B cell (primary cell): ENCODE data around the gene CYP2R1. TPM values are rescaled to one million over a fixed set of nuclear protein-coding genes. Genes with fewer than 3 reads are reported as not detected.

Source experiments
- ATAC-seq: fragments of 200-7000 bp; cut with Tn5 transposase; one replicate; pipeline ENCODE4 v1.10.0; 2021; ENCODE audit warnings: low read depth, mild to moderate bottlenecking, moderate number of reproducible peaks, moderate library complexity
- CTCF ChIA-PET: fragments of 350-600 bp; sonication (Branson Sonifier 250); formaldehyde crosslinking; loops from one replicate; lab custom pipeline; 2021; ENCODE audit warnings: antibody characterized with exemption, inconsistent platforms; lab: Charles Lee
- POLR2A ChIA-PET: fragments of 350-600 bp; sonication (Branson Sonifier 250); formaldehyde crosslinking; loops from one replicate; lab custom pipeline; 2021; ENCODE audit warnings: antibody characterized with exemption; lab: Charles Lee
- DNase-seq: peaks from one replicate; pipeline ENCODE4 v3.0.0; 2013
- H2AFZ ChIP-seq: 2 replicates; pipeline ENCODE4 v1.6.1; 2012; ENCODE audit warnings: mild to moderate bottlenecking, low read depth, low read length; ENCODE audit not compliant: insufficient read depth, poor library complexity, severe bottlenecking
- H3K27ac ChIP-seq, 2 donors: 1 replicate in 1 of 2; 2 replicates in 1 of 2; pipeline ENCODE4 v1.5.1; 2012 to 2013; ENCODE audit warnings: low read length in 2 of 2, mild to moderate bottlenecking in 2 of 2, moderate library complexity in 1 of 2
- H3K27me3 ChIP-seq, 4 experiments: fragments of 200-600 bp in 1 of 4; sonication (generic) in 1 of 4; replicated peaks in 1 of 4; 1 replicate in 2 of 4; 2 replicates in 2 of 4; pipeline versions ENCODE4 v1.6.1 to v1.7.0; 2013 to 2016; ENCODE audit warnings: low read length in 3 of 4, mild to moderate bottlenecking in 2 of 4, mixed read lengths in 1 of 4, moderate library complexity in 1 of 4; ENCODE audit not compliant: insufficient read depth in 4 of 4, control insufficient read depth in 3 of 4; ENCODE audit errors: control extremely low read depth in 1 of 4
- H3K36me3 ChIP-seq, 2 experiments: replicated peaks in 1 of 2; 1 replicate in 1 of 2; 2 replicates in 1 of 2; pipeline versions ENCODE4 v1.6.1 to v1.7.1; 2013; ENCODE audit warnings: low read length in 1 of 2; ENCODE audit not compliant: insufficient read depth in 2 of 2, control insufficient read depth in 1 of 2; ENCODE audit errors: control extremely low read depth in 1 of 2, extremely low read depth in 1 of 2
- H3K4me1 ChIP-seq, 2 donors: fragments of 200-600 bp in 1 of 2; sonication (generic) in 1 of 2; 1 replicate in 1 of 2; 2 replicates in 1 of 2; pipeline versions ENCODE4 v1.5.1 to v1.6.1; 2013 to 2017; ENCODE audit warnings: low read length in 2 of 2; ENCODE audit not compliant: control insufficient read depth in 2 of 2, insufficient read depth in 2 of 2
- H3K4me2 ChIP-seq: replicated peaks from 2 replicates; pipeline ENCODE3; 2012; ENCODE audit warnings: mild to moderate bottlenecking, low read depth, low read length; ENCODE audit not compliant: poor library complexity, severe bottlenecking
- H3K4me3 ChIP-seq, 5 experiments: fragments of 200-600 bp in 1 of 5; sonication (generic) in 1 of 5; 1 replicate in 3 of 5; 2 replicates in 2 of 5; pipeline versions ENCODE4 v1.5.1 to v1.7.0; 2011 to 2016; ENCODE audit warnings: low read length in 4 of 5, mild to moderate bottlenecking in 4 of 5, low read depth in 2 of 5, control low read depth in 1 of 5, moderate library complexity in 1 of 5; ENCODE audit not compliant: insufficient read depth in 1 of 5; ENCODE audit errors: control extremely low read depth in 1 of 5, extremely low read depth in 1 of 5
- H3K79me2 ChIP-seq: fragments of 200-600 bp; sonication (generic); one replicate; pipeline ENCODE4 v1.6.0; 2016; ENCODE audit warnings: low read length; ENCODE audit not compliant: control insufficient read depth, insufficient read depth
- H3K9ac ChIP-seq: fragments of 200-600 bp; sonication (generic); 2 replicates; pipeline ENCODE4 v1.6.1; 2017; ENCODE audit warnings: mild to moderate bottlenecking, low read length, moderate library complexity
- H3K9me3 ChIP-seq, 3 donors: one replicate each; pipeline versions ENCODE4 v1.6.1 to v1.7.1; 2013; ENCODE audit warnings: low read length in 2 of 3; ENCODE audit not compliant: control insufficient read depth in 2 of 3, insufficient read depth in 1 of 3; ENCODE audit errors: control extremely low read depth in 1 of 3
- H4K20me1 ChIP-seq: 2 replicates; pipeline ENCODE4 v1.6.0; 2012; ENCODE audit warnings: mild to moderate bottlenecking, low read length; ENCODE audit not compliant: insufficient read depth, control insufficient read depth, poor library complexity, severe bottlenecking
- H3K27ac Mint-ChIP-seq: one replicate; pipeline ENCODE4 v1.8.0; 2021; ENCODE audit warnings: mixed read lengths
- H3K27me3 Mint-ChIP-seq: one replicate; pipeline ENCODE4 v1.8.0; 2021; ENCODE audit warnings: mixed read lengths
- H3K4me1 Mint-ChIP-seq: one replicate; pipeline ENCODE4 v1.8.0; 2021; ENCODE audit warnings: mixed read lengths
- H3K4me3 Mint-ChIP-seq: one replicate; pipeline ENCODE4 v1.8.0; 2021; ENCODE audit warnings: mixed read lengths
- H3K9me3 Mint-ChIP-seq: one replicate; pipeline ENCODE4 v1.8.0; 2022; ENCODE audit warnings: mixed read lengths; ENCODE audit not compliant: insufficient read depth
- EZH2 ChIP-seq: IDR thresholded peaks from 2 replicates; pipeline ENCODE4 v1.6.1; 2012; ENCODE audit warnings: borderline replicate concordance, low read depth, mild to moderate bottlenecking, moderate library complexity, low read length; ENCODE audit not compliant: insufficient read depth, poor library complexity, severe bottlenecking
- WGBS: methylation state at CpG from one replicate; pipeline ENCODE4 v1.1.5; 2013; ENCODE audit warnings: missing lambda C conversion rate; ENCODE audit not compliant: insufficient coverage; 5-methylcytosine and 5-hydroxymethylcytosine counted together
- intact Hi-C: fragments of 100-400 bp; cut with micrococcal nuclease; formaldehyde crosslinking; loops from one replicate; pipeline ENCODE4 v1.10.0; 2022
- polyA plus RNA-seq: library from polyadenylated mRNA; depleted of rRNA; stranded (reverse); fragments of >200 nt; gene quantifications from 2 replicates; pipeline ENCODE4 v1.2.3, GENCODE V29; 2012
- total RNA-seq, 2 donors: library from RNA; stranded (reverse); fragments of 120-200 nt in 1 of 2; gene quantifications; 1 replicate in 1 of 2; 2 replicates in 1 of 2; pipeline versions ENCODE4 v1.2.3 to v1.2.4, GENCODE V29; 2013 to 2022
- TF ChIP-seq, protein P1 (sequence below): fragments of 200-600 bp; IDR thresholded peaks from one replicate; pipeline ENCODE4 v1.8.0; 2022; ENCODE audit warnings: antibody characterized with exemption, mild to moderate bottlenecking

CYP2R1 gene
- total and polyA plus RNA-seq, 2 donors (not counting 1 experiment from before 2014, with no cell fraction given), result 11.6 to 42.4 TPM

- no peak overlapping the region for H2AFZ ChIP-seq
- POLR2A ChIA-PET, result no interaction called here
- intact Hi-C loops, result no loop called here
- H3K79me2 ChIP-seq, result no peaks in the 10 kb centered on the region
- no peaks in the 10 kb centered on the region for H3K4me1 Mint-ChIP-seq
- DNase-seq (no peak), ATAC-seq (no peak)
- CTCF ChIA-PET, result interaction anchor here (1.6 kb wide), 1 partner anchor 214 kb away, joined by 3 read pairs; no protein-coding TSS in a partner anchor
- no peak overlapping the region for H3K27ac Mint-ChIP-seq
- H3K27me3 Mint-ChIP-seq, result peaks cover 8% of the 10 kb centered on the region
- no peak overlapping the region for H3K4me3 ChIP-seq
- H3K36me3 ChIP-seq, result no peaks in the 10 kb centered on the region
- peaks cover 1% of the 10 kb centered on the region for H3K9me3 Mint-ChIP-seq
- no peaks in the 10 kb centered on the region for H3K27me3 ChIP-seq
- no peaks in the 10 kb centered on the region for H3K9me3 ChIP-seq
- no peak overlapping the region for H3K27ac ChIP-seq
- no CpG with 5 or more reads among the region's 1 CpG for WGBS
- H4K20me1 ChIP-seq, result no peaks in the 10 kb centered on the region
- TF ChIP-seq, protein P1, sequence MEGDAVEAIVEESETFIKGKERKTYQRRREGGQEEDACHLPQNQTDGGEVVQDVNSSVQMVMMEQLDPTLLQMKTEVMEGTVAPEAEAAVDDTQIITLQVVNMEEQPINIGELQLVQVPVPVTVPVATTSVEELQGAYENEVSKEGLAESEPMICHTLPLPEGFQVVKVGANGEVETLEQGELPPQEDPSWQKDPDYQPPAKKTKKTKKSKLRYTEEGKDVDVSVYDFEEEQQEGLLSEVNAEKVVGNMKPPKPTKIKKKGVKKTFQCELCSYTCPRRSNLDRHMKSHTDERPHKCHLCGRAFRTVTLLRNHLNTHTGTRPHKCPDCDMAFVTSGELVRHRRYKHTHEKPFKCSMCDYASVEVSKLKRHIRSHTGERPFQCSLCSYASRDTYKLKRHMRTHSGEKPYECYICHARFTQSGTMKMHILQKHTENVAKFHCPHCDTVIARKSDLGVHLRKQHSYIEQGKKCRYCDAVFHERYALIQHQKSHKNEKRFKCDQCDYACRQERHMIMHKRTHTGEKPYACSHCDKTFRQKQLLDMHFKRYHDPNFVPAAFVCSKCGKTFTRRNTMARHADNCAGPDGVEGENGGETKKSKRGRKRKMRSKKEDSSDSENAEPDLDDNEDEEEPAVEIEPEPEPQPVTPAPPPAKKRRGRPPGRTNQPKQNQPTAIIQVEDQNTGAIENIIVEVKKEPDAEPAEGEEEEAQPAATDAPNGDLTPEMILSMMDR, result no peak
- no peak for TF ChIP-seq EZH2
- H3K4me1 ChIP-seq, result no peaks in the 10 kb centered on the region
- no peak overlapping the region for H3K9ac ChIP-seq
- no peak overlapping the region for H3K4me2 ChIP-seq
- H3K4me3 Mint-ChIP-seq, result no peak overlapping the region
Measured at GRCh38 chr11:14858404-14858803, 33.6 kb downstream of the CYP2R1 start.

DNA sequence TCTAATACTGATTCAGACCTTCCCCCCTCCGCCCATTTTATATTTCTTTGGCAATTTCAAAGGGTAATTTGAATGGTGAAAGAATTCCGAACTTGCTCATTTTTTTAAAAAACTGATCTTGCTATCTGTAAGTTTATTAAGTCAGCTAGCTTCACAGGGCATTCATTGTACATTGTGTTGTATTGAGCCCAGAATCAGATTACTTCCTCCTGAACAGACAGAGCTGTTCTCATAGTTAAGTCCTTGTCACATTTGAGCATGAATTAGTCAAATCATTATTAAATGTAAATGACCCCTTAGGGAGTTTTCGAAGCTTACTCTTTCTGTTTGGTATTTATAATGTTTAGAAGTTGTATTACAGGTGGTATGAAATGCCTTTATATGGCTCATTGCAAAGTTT, 34.4 kb downstream of the CYP2R1 start:
- H3K27me3 ChIP-seq, result no peaks in the 10 kb centered on the region
- Mint-ChIP-seq H3K4me1 (no peaks in the 10 kb centered on the region), H3K4me3 (no peak overlapping the region), H3K27ac (no peak overlapping the region), H3K27me3 (peaks cover 8% of the 10 kb centered on the region), H3K9me3 (no peaks in the 10 kb centered on the region)
- H3K79me2 ChIP-seq, result no peaks in the 10 kb centered on the region
- no peak overlapping the region for H3K27ac ChIP-seq
- no peaks in the 10 kb centered on the region for H4K20me1 ChIP-seq
- POLR2A ChIA-PET, result no interaction called here
- H2AFZ ChIP-seq, result no peak overlapping the region
- CTCF ChIA-PET, result no interaction called here
- DNase-seq, result no peak
- H3K4me1 ChIP-seq, result no peaks in the 10 kb centered on the region
- intact Hi-C loops, result no loop called here
- no peaks in the 10 kb centered on the region for H3K9me3 ChIP-seq
- H3K4me2 ChIP-seq, result no peak overlapping the region
- H3K4me3 ChIP-seq, result no peak overlapping the region
- no peak overlapping the region for H3K9ac ChIP-seq
- TF ChIP-seq, protein P1, result no peak
- TF ChIP-seq EZH2, result no peak
- no peaks in the 10 kb centered on the region for H3K36me3 ChIP-seq
- ATAC-seq, result no peak
- no CpG with 5 or more reads among the region's 3 CpGs for WGBS
